H1 (cell line): ENCODE measurements around the gene PTPRT. TPM values are rescaled to one million over a fixed set of nuclear protein-coding genes. Genes with fewer than 3 reads are reported as not detected.

Experiments
- CTCF ChIA-PET: fragments of 300-600 bp; sonication (Branson Sonifier 250); formaldehyde crosslinking; loops from one replicate; lab custom pipeline; 2021; ENCODE audit not compliant: partially characterized antibody; lab: Charles Lee
- POLR2A ChIA-PET: fragments of 300-600 bp; sonication (Branson Sonifier 250); formaldehyde crosslinking; loops from one replicate; lab custom pipeline; 2021; ENCODE audit warnings: inconsistent platforms; ENCODE audit not compliant: partially characterized antibody; lab: Charles Lee
- DNase-seq, 2 experiments: peaks; one replicate each; pipeline versions ENCODE4 v3.0.0 to v3.0.0-alpha.2; 2010 to 2022; ENCODE audit warnings: low spot score in 2 of 2, low read depth in 1 of 2, mixed read lengths in 1 of 2
- FAIRE-seq: peaks from 2 replicates; lab custom pipeline; 2011; peaks lifted over from hg19 to GRCh38; lab: Jason Lieb, UNC
- H2AFZ ChIP-seq: 2 replicates; pipeline ENCODE4 v1.8.1; 2012; ENCODE audit warnings: low read length, inconsistent platforms
- H2AK5ac ChIP-seq: 2 replicates; pipeline ENCODE4 v1.6.1; 2013; ENCODE audit warnings: low read depth, low read length
- H2BK120ac ChIP-seq: replicated peaks from 2 replicates; pipeline ENCODE3; 2013; ENCODE audit warnings: low read depth, low read length, inconsistent platforms
- H2BK12ac ChIP-seq: 2 replicates; pipeline ENCODE4 v1.6.1; 2013; ENCODE audit warnings: low read depth, low read length
- H2BK15ac ChIP-seq: 2 replicates; pipeline ENCODE4 v1.6.1; 2013; ENCODE audit warnings: low read length
- H2BK20ac ChIP-seq: 2 replicates; pipeline ENCODE4 v1.6.1; 2013; ENCODE audit warnings: low read length
- H2BK5ac ChIP-seq: 2 replicates; pipeline ENCODE4 v1.6.1; 2013; ENCODE audit warnings: low read depth, low read length
- H3K14ac ChIP-seq: 2 replicates; pipeline ENCODE4 v1.6.1; 2013; ENCODE audit warnings: inconsistent platforms; ENCODE audit not compliant: insufficient read length
- H3K18ac ChIP-seq: 2 replicates; pipeline ENCODE4 v1.6.1; 2013; ENCODE audit warnings: low read length; ENCODE audit errors: extremely low read depth
- H3K23ac ChIP-seq: 2 replicates; pipeline ENCODE4 v1.6.1; 2013; ENCODE audit warnings: inconsistent platforms; ENCODE audit not compliant: insufficient read length
- H3K23me2 ChIP-seq: 2 replicates; pipeline ENCODE4 v1.6.1; 2013; ENCODE audit warnings: low read depth, low read length
- H3K27ac ChIP-seq: 2 replicates; pipeline ENCODE4 v1.6.1; 2011; ENCODE audit warnings: low read depth, low read length, inconsistent platforms
- H3K27me3 ChIP-seq, 4 experiments: replicated peaks in 1 of 4; 1 replicate in 1 of 4; 2 replicates in 3 of 4; pipeline versions ENCODE4 v1.6.1 to v1.8.1; 2011 to 2013; ENCODE audit warnings: low read length in 3 of 4, mild to moderate bottlenecking in 3 of 4, inconsistent platforms in 2 of 4, mixed read lengths in 2 of 4, moderate library complexity in 1 of 4; ENCODE audit not compliant: control insufficient read depth in 3 of 4, insufficient read depth in 3 of 4; ENCODE audit errors: extremely low read depth in 1 of 4
- H3K36me3 ChIP-seq, 4 experiments: 2 replicates each; pipeline versions ENCODE4 v1.6.1 to v1.8.1; 2011 to 2013; ENCODE audit warnings: mild to moderate bottlenecking in 4 of 4, low read length in 3 of 4, moderate library complexity in 2 of 4, control low read depth in 1 of 4, inconsistent platforms in 1 of 4; ENCODE audit not compliant: insufficient read depth in 4 of 4, control insufficient read depth in 2 of 4
- H3K4ac ChIP-seq: replicated peaks from 2 replicates; pipeline ENCODE3; 2013; ENCODE audit warnings: low read length, low read depth, mixed read lengths, inconsistent platforms; ENCODE audit not compliant: insufficient read length
- H3K4me1 ChIP-seq, 4 experiments: replicated peaks in 1 of 4; 1 replicate in 1 of 4; 2 replicates in 3 of 4; pipeline versions ENCODE4 v1.6.1 to v1.8.1; 2011 to 2013; ENCODE audit warnings: low read length in 3 of 4, inconsistent platforms in 2 of 4, mixed read lengths in 1 of 4; ENCODE audit not compliant: insufficient read depth in 4 of 4, control insufficient read depth in 3 of 4
- H3K4me2 ChIP-seq, 2 experiments: 2 replicates each; pipeline versions ENCODE4 v1.6.1 to v1.8.1; 2011 to 2013; ENCODE audit warnings: low read depth in 2 of 2, low read length in 2 of 2, control low read depth in 1 of 2, inconsistent platforms in 1 of 2, mild to moderate bottlenecking in 1 of 2; ENCODE audit not compliant: insufficient read depth in 1 of 2
- H3K4me3 ChIP-seq, 4 experiments: fragments of 200-600, 300-600 bp in 1 of 4; sonication (generic), shearing (Covaris generic), sonication (Bioruptor Twin) in 1 of 4; 2 replicates each; pipeline versions ENCODE4 v1.5.1 to v1.8.1; 2011 to 2016; ENCODE audit warnings: low read length in 4 of 4, low read depth in 3 of 4, control low read depth in 2 of 4, inconsistent platforms in 2 of 4, mild to moderate bottlenecking in 2 of 4, mixed read lengths in 1 of 4, moderate library complexity in 1 of 4; ENCODE audit not compliant: insufficient read depth in 2 of 4; ENCODE audit errors: extremely low read depth in 1 of 4
- H3K56ac ChIP-seq: replicated peaks from 2 replicates; pipeline ENCODE3; 2013; ENCODE audit warnings: low read depth, mild to moderate bottlenecking, mixed read lengths, low read length, inconsistent platforms; ENCODE audit not compliant: insufficient read length
- H3K79me1 ChIP-seq: 2 replicates; pipeline ENCODE4 v1.6.1; 2013; ENCODE audit warnings: low read depth, low read length, control low read depth
- H3K79me2 ChIP-seq, 2 experiments: 2 replicates each; pipeline versions ENCODE4 v1.6.1 to v1.8.1; 2012 to 2013; ENCODE audit warnings: low read length in 2 of 2, mild to moderate bottlenecking in 2 of 2, inconsistent platforms in 1 of 2; ENCODE audit not compliant: insufficient read depth in 2 of 2, control insufficient read depth in 1 of 2
- H3K9ac ChIP-seq, 4 experiments: replicated peaks in 1 of 4; 1 replicate in 1 of 4; 2 replicates in 3 of 4; pipeline versions ENCODE4 v1.6.1 to v1.8.1; 2011 to 2013; ENCODE audit warnings: low read depth in 3 of 4, low read length in 3 of 4, control low read depth in 2 of 4, mild to moderate bottlenecking in 2 of 4, moderate library complexity in 2 of 4, inconsistent platforms in 1 of 4; ENCODE audit errors: extremely low read depth in 1 of 4
- H3K9me3 ChIP-seq, 2 experiments: 2 replicates each; pipeline versions ENCODE4 v1.6.1 to v1.8.1; 2012 to 2013; ENCODE audit warnings: mild to moderate bottlenecking in 2 of 2, moderate library complexity in 2 of 2, control low read depth in 1 of 2, inconsistent platforms in 1 of 2, low read depth in 1 of 2, low read length in 1 of 2, mixed read lengths in 1 of 2; ENCODE audit not compliant: insufficient read depth in 2 of 2
- H4K20me1 ChIP-seq, 2 experiments: replicated peaks in 1 of 2; 2 replicates each; pipeline versions ENCODE3 to v1.8.1; 2011 to 2013; ENCODE audit warnings: inconsistent platforms in 2 of 2, low read length in 2 of 2, mild to moderate bottlenecking in 1 of 2; ENCODE audit not compliant: insufficient read depth in 2 of 2, control insufficient read depth in 1 of 2
- H4K5ac ChIP-seq: 2 replicates; pipeline ENCODE4 v1.6.1; 2013; ENCODE audit warnings: low read length, low read depth, mixed read lengths, inconsistent platforms; ENCODE audit not compliant: insufficient read length
- H4K8ac ChIP-seq: 2 replicates; pipeline ENCODE4 v1.8.0; 2013; ENCODE audit warnings: mild to moderate bottlenecking, moderate library complexity, low read length, inconsistent platforms; ENCODE audit not compliant: insufficient read depth; ENCODE audit errors: extremely low read depth
- H4K91ac ChIP-seq: replicated peaks from 2 replicates; pipeline ENCODE3; 2013; ENCODE audit warnings: low read length, mixed read lengths, inconsistent platforms; ENCODE audit not compliant: insufficient read length
- KDM5A ChIP-seq: fragments of 200-600 bp; IDR thresholded peaks from 2 replicates; pipeline ENCODE4 v1.7.1; 2012; ENCODE audit warnings: mild to moderate bottlenecking, low read length, inconsistent platforms, mixed read lengths
- POLR2A ChIP-seq, 2 experiments: IDR thresholded peaks; 1 replicate in 1 of 2; 2 replicates in 1 of 2; pipeline ENCODE4 v1.6.1; 2011; ENCODE audit warnings: low read depth in 2 of 2, low read length in 2 of 2, mild to moderate bottlenecking in 2 of 2; ENCODE audit errors: control extremely low read depth in 1 of 2
- RNF2 ChIP-seq: fragments of 200-900, 300-1000 bp; sonication (generic); IDR thresholded peaks from 2 replicates; pipeline ENCODE4 v1.7.1; 2016; ENCODE audit warnings: borderline replicate concordance, low read depth, mild to moderate bottlenecking, antibody characterized with exemption, low read length; ENCODE audit not compliant: poor library complexity, severe bottlenecking; ENCODE audit errors: missing control alignments
- WGBS, 2 experiments: shearing (Covaris generic) in 1 of 2; methylation state at CpG; one replicate each; pipeline versions ENCODE4 v1.1.6 to v1.1.7; 2013 to 2015; ENCODE audit warnings: low lambda C conversion rate in 2 of 2, mixed read lengths in 2 of 2, inconsistent platforms in 1 of 2, low coverage in 1 of 2, missing lambda C conversion rate in 1 of 2; ENCODE audit not compliant: insufficient replicate concordance in 2 of 2, insufficient coverage in 1 of 2, insufficient read length in 1 of 2; ENCODE audit errors: extremely low coverage in 1 of 2, missing lambda C conversion rate in 1 of 2; 5-methylcytosine and 5-hydroxymethylcytosine counted together
- polyA plus RNA-seq, 7 experiments: library from polyadenylated mRNA; depleted of rRNA in 3 of 7; stranded (reverse) in 5 of 7; unstranded in 2 of 7; fragments of >200 nt in 5 of 7; fragments of 200-250 nt in 2 of 7; gene quantifications; 1 replicate in 5 of 7; 2 replicates in 1 of 7; 4 replicates in 1 of 7; pipeline versions ENCODE4 v1.2.1 to v1.2.3, GENCODE V29; 2011 to 2013; ENCODE audit warnings: missing spikeins in 2 of 7, mixed read lengths in 2 of 7
- total RNA-seq: library from RNA; stranded (reverse); fragmentation: NEBNext Ultra II Directional; extraction: Animal tissue kit (Norgen Biotek cat#: 25700); gene quantifications from 2 replicates; pipeline ENCODE4 v1.2.1, GENCODE V29; 2021

The PTPRT gene
- total and polyA plus RNA-seq, 2 of the 8 experiments (the other 6 are each of a cell fraction or from before 2014, with no cell fraction given): 0.33 to 1.8 TPM

DNA sequence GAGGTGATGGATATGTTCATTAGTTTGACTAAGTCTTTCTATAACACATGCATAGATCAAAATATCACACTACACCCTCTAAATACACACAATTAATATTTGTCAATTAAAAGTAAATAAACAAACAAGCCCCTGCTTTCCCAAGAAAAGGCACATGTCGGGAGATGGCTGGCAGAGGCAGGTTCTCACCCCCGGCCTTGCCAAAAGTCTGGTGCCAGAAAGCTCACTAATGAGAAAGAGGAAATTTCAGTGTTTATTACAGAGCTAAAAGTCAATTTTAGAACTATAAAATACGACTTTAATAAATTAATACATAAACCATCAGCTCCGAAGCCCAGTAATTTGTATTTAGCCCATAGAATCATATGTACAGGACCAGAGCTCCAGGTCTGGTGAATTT lies 404.7 kb downstream of the PTPRT start:
- FAIRE-seq: no peak

More for the DNA sequence above, 404.7 kb downstream of the PTPRT start:
- no peak overlapping the region for H3K4ac ChIP-seq
- H4K20me1 ChIP-seq: no peaks in the 10 kb centered on the region
- DNase-seq: no peak
- H3K23ac ChIP-seq: no peak overlapping the region
- no peaks in the 10 kb centered on the region for H3K27me3 ChIP-seq
- H2BK12ac ChIP-seq: no peak overlapping the region
- H3K27ac ChIP-seq: no peak overlapping the region
- H3K9me3 ChIP-seq: no peaks in the 10 kb centered on the region
- no peak overlapping the region for H4K5ac ChIP-seq
- ChIA-PET CTCF (interaction anchor here (0.6 kb wide), 1 partner anchor 121 kb away, joined by 3 read pairs; no protein-coding TSS in a partner anchor), POLR2A (interaction anchor here (0.8 kb wide), 1 partner anchor 673 kb away, joined by 3 read pairs; the partner anchor contains the start of gene SRSF6)
- no peaks in the 10 kb centered on the region for H3K36me3 ChIP-seq
- H3K56ac ChIP-seq: no peak overlapping the region
- no peak overlapping the region for H2AFZ ChIP-seq
- no peak overlapping the region for H3K4me3 ChIP-seq
- no peak overlapping the region for H2BK15ac ChIP-seq
- 85% methylated on average over 4 of the region's 4 CpGs; no CpG with 5 or more reads in 1 of the 2 experiments for WGBS, 2 experiments
- no peak overlapping the region for H3K4me2 ChIP-seq
- H3K79me1 ChIP-seq: no peaks in the 10 kb centered on the region
- H3K14ac ChIP-seq: no peak overlapping the region
- no peaks in the 10 kb centered on the region for H3K23me2 ChIP-seq
- H3K4me1 ChIP-seq: no peaks in the 10 kb centered on the region
- H2AK5ac ChIP-seq: no peak overlapping the region
- H3K9ac ChIP-seq: no peak overlapping the region
- TF ChIP-seq KDM5A (no peak), RNF2 (no peak), POLR2A (IDR thresholded peaks at IDR 0.05; ENCODE audit: control extremely low read depth in 1 of 2, low read depth in 2 of 2, low read length in 2 of 2) (no peak)
- no peak overlapping the region for H2BK20ac ChIP-seq
- no peaks in the 10 kb centered on the region for H3K79me2 ChIP-seq
- H3K18ac ChIP-seq: no peak overlapping the region
- H2BK5ac ChIP-seq: no peak overlapping the region
- no peak overlapping the region for H4K91ac ChIP-seq
- H4K8ac ChIP-seq: no peak overlapping the region
- H2BK120ac ChIP-seq: no peak overlapping the region
